ENCODE results near the gene POLR3E.

The POLR3E gene

GRCh38 chr16:22267764-22268163 lies 29.4 kb upstream of the POLR3E start:
- H3K18ac ChIP-seq (ENCODE audit: low read length): no peak overlapping the region
- no CpG with 5 or more reads among the region's 8 CpGs for WGBS (ENCODE audit: extremely low coverage, insufficient coverage, low lambda C conversion rate)
- H3K9ac ChIP-seq (ENCODE audit: low read length): no peak overlapping the region
- H4K5ac ChIP-seq (ENCODE audit: low read length): no peak overlapping the region
- H3K4me2 ChIP-seq (ENCODE audit: low read length): no peak overlapping the region
- H2BK15ac ChIP-seq (replicated peaks; ENCODE audit: low read depth): no peak overlapping the region
- H3K36me3 ChIP-seq (ENCODE audit: control insufficient read depth, insufficient read depth, low read length): no peaks in the 10 kb centered on the region
- no peak overlapping the region for H2BK5ac ChIP-seq (ENCODE audit: low read length)
- no peaks in the 10 kb centered on the region for H3K4me1 ChIP-seq (ENCODE audit: control insufficient read depth, low read depth, low read length)
- no peaks in the 10 kb centered on the region for H3K79me1 ChIP-seq (ENCODE audit: low read length)
- no peak overlapping the region for H3K23ac ChIP-seq (ENCODE audit: low read length)
- no peak overlapping the region for H2AK5ac ChIP-seq (ENCODE audit: low read length)
- no peak overlapping the region for H3K4ac ChIP-seq (ENCODE audit: low read depth, low read length)
- H4K8ac ChIP-seq (ENCODE audit: low read depth, low read length): no peak overlapping the region
- no peaks in the 10 kb centered on the region for H3K79me2 ChIP-seq (ENCODE audit: control insufficient read depth, insufficient read depth, low read length)
- no peak for DNase-seq
- no peak overlapping the region for H3K27ac ChIP-seq (ENCODE audit: low read depth, low read length)
- no peak overlapping the region for H2BK120ac ChIP-seq (ENCODE audit: low read depth, low read length)
- no peak overlapping the region for H3K4me3 ChIP-seq (ENCODE audit: low read length)
- no peaks in the 10 kb centered on the region for H3K27me3 ChIP-seq (ENCODE audit: insufficient read depth, low read length, poor library complexity)
- no peak overlapping the region for H3K56ac ChIP-seq (ENCODE audit: low read length)

DNA sequence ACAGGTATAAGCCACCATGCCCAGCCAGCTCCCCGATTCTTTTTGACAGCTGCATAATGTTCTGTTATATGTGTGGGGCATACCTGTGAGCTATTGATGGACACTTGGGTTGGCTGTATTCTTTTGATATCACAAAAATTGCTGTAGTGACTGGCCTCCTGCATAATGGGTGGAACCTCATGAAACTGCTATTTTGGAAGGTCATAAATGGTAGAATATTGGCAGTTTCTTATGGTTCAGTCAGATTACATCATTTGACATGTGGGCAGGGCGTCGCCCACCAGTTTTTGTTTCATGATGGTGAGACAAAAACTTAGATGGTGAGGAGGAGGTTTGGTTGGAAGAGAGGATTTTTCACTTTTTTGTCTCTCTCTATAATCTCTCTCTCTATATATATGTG lies 26.7 kb upstream of the POLR3E start:
- no peak overlapping the region for H3K56ac ChIP-seq (ENCODE audit: low read length)
- no peak overlapping the region for H2BK120ac ChIP-seq (ENCODE audit: low read depth, low read length)
- no peaks in the 10 kb centered on the region for H3K4me1 ChIP-seq (ENCODE audit: control insufficient read depth, low read depth, low read length)
- no peaks in the 10 kb centered on the region for H3K36me3 ChIP-seq (ENCODE audit: control insufficient read depth, insufficient read depth, low read length)
- H2AK5ac ChIP-seq (ENCODE audit: low read length): no peak overlapping the region
- H3K4me2 ChIP-seq (ENCODE audit: low read length): no peak overlapping the region
- no peak overlapping the region for H4K8ac ChIP-seq (ENCODE audit: low read depth, low read length)
- DNase-seq: no peak
- no peak overlapping the region for H3K27ac ChIP-seq (ENCODE audit: low read depth, low read length)
- H2BK15ac ChIP-seq (replicated peaks; ENCODE audit: low read depth): no peak overlapping the region
- no peak overlapping the region for H3K4me3 ChIP-seq (ENCODE audit: low read length)
- no peak overlapping the region for H4K5ac ChIP-seq (ENCODE audit: low read length)
- H3K4ac ChIP-seq (ENCODE audit: low read depth, low read length): no peak overlapping the region
- no CpG with 5 or more reads among the region's 3 CpGs for WGBS (ENCODE audit: extremely low coverage, insufficient coverage, low lambda C conversion rate)
- H3K9ac ChIP-seq (ENCODE audit: low read length): no peak overlapping the region
- no peak overlapping the region for H2BK5ac ChIP-seq (ENCODE audit: low read length)
- no peaks in the 10 kb centered on the region for H3K79me2 ChIP-seq (ENCODE audit: control insufficient read depth, insufficient read depth, low read length)
- no peaks in the 10 kb centered on the region for H3K79me1 ChIP-seq (ENCODE audit: low read length)
- H3K23ac ChIP-seq (ENCODE audit: low read length): no peak overlapping the region
- no peaks in the 10 kb centered on the region for H3K27me3 ChIP-seq (ENCODE audit: insufficient read depth, low read length, poor library complexity)
- no peak overlapping the region for H3K18ac ChIP-seq (ENCODE audit: low read length)

- no peak overlapping the region for H3K9ac ChIP-seq (ENCODE audit: low read length)
- H4K5ac ChIP-seq (ENCODE audit: low read length): no peak overlapping the region
- no peaks in the 10 kb centered on the region for H3K79me1 ChIP-seq (ENCODE audit: low read length)
- H3K56ac ChIP-seq (ENCODE audit: low read length): no peak overlapping the region
- no peak overlapping the region for H3K4ac ChIP-seq (ENCODE audit: low read depth, low read length)
- H3K23ac ChIP-seq (ENCODE audit: low read length): no peak overlapping the region
- no peaks in the 10 kb centered on the region for H3K4me1 ChIP-seq (ENCODE audit: control insufficient read depth, low read depth, low read length)
- no peak overlapping the region for H2AK5ac ChIP-seq (ENCODE audit: low read length)
- H3K18ac ChIP-seq (ENCODE audit: low read length): no peak overlapping the region
- H2BK15ac ChIP-seq (replicated peaks; ENCODE audit: low read depth): no peak overlapping the region
- H3K4me2 ChIP-seq (ENCODE audit: low read length): no peak overlapping the region
- H3K79me2 ChIP-seq (ENCODE audit: control insufficient read depth, insufficient read depth, low read length): no peaks in the 10 kb centered on the region
- H2BK120ac ChIP-seq (ENCODE audit: low read depth, low read length): no peak overlapping the region
- no peaks in the 10 kb centered on the region for H3K27me3 ChIP-seq (ENCODE audit: insufficient read depth, low read length, poor library complexity)
- no peak overlapping the region for H2BK5ac ChIP-seq (ENCODE audit: low read length)
- no peak overlapping the region for H3K27ac ChIP-seq (ENCODE audit: low read depth, low read length)
- no peaks in the 10 kb centered on the region for H3K36me3 ChIP-seq (ENCODE audit: control insufficient read depth, insufficient read depth, low read length)
- no CpG with 5 or more reads among the region's 8 CpGs for WGBS (ENCODE audit: extremely low coverage, insufficient coverage, low lambda C conversion rate)
- H3K4me3 ChIP-seq (ENCODE audit: low read length): no peak overlapping the region
- no peak for DNase-seq
- no peak overlapping the region for H4K8ac ChIP-seq (ENCODE audit: low read depth, low read length)
Measured at GRCh38 chr16:22272870-22273650, 24.1 kb upstream of the POLR3E start.

DNA sequence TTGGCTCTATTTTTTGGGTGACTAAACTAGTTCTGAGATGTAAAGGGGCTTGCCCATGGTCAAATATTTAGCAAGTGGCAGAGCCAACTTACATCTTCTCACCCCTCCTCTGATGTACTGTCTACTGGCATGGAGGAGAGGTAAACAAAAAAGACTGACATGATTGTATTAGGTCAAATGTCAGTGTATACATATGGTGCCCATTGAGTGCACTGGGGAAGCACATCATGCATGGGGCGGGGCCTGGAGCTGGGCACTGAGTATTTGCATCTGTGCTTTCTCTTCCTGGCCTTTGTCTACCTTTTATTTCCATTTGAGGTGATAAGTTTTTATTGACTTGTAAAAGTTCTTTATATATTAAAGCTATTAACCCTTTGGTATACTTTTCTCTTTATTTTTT lies 22.3 kb upstream of the POLR3E start:
- no peak overlapping the region for H4K8ac ChIP-seq (ENCODE audit: low read depth, low read length)
- H4K5ac ChIP-seq (ENCODE audit: low read length): no peak overlapping the region
- no peak overlapping the region for H3K4me3 ChIP-seq (ENCODE audit: low read length)
- H3K9ac ChIP-seq (ENCODE audit: low read length): no peak overlapping the region
- no peaks in the 10 kb centered on the region for H3K79me2 ChIP-seq (ENCODE audit: control insufficient read depth, insufficient read depth, low read length)
- H3K36me3 ChIP-seq (ENCODE audit: control insufficient read depth, insufficient read depth, low read length): no peaks in the 10 kb centered on the region
- no peak overlapping the region for H2AK5ac ChIP-seq (ENCODE audit: low read length)
- H3K27me3 ChIP-seq (ENCODE audit: insufficient read depth, low read length, poor library complexity): no peaks in the 10 kb centered on the region
- no peak overlapping the region for H3K56ac ChIP-seq (ENCODE audit: low read length)
- H3K23ac ChIP-seq (ENCODE audit: low read length): no peak overlapping the region
- H2BK5ac ChIP-seq (ENCODE audit: low read length): no peak overlapping the region
- H3K4me2 ChIP-seq (ENCODE audit: low read length): no peak overlapping the region
- DNase-seq: no peak
- no peak overlapping the region for H3K27ac ChIP-seq (ENCODE audit: low read depth, low read length)
- no peak overlapping the region for H2BK15ac ChIP-seq (replicated peaks; ENCODE audit: low read depth)
- H2BK120ac ChIP-seq (ENCODE audit: low read depth, low read length): no peak overlapping the region
- no CpG with 5 or more reads among the region's 1 CpG for whole genome bisulfite sequencing (ENCODE audit: extremely low coverage, insufficient coverage, low lambda C conversion rate)
- H3K18ac ChIP-seq (ENCODE audit: low read length): no peak overlapping the region
- H3K79me1 ChIP-seq (ENCODE audit: low read length): no peaks in the 10 kb centered on the region
- no peaks in the 10 kb centered on the region for H3K4me1 ChIP-seq (ENCODE audit: control insufficient read depth, low read depth, low read length)
- no peak overlapping the region for H3K4ac ChIP-seq (ENCODE audit: low read depth, low read length)

DNA sequence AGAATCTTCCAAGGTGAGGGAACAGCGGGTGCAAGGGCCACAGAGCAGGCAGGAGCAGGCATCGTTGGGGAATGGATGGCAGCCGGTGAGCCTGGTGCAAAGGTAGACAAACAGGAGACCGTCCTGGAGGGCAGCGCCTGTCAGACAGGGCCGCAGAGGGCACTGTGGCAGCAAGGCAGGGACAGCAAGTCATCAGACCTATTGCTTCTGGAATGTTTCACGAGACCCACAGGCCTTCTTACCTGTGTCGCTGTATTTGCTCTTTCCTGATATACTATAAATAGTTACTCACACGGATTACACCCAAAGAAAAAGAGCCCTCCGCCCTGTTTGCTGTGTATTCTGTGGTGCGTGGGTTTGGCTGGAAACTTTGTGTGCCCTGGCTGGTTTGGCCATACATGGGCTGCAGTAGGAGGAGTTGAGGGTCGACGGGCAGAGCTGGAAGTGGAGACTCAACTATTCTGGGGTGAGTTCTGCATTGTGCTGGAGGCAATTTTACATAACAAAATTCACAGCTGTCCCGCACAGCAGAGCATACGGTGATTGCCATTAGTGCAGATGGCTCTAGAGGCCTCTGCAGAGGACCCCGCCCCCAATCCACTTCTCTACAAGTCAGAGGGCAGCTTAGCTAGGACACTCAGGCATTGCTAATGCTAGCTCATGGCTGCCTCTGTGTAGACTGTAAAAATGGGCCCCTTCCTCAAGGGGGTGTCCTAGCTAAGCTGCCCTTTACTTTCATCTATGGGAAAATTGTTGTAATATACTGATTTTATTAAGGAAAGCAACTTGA lies 18.6 kb upstream of the POLR3E start:
- Histone ChIP-seq H4K5ac (ENCODE audit: low read length) (no peak overlapping the region), H3K4me1 (ENCODE audit: control insufficient read depth, low read depth, low read length) (no peaks in the 10 kb centered on the region), H2BK15ac (replicated peaks; ENCODE audit: low read depth) (no peak overlapping the region), H4K8ac (ENCODE audit: low read depth, low read length) (no peak overlapping the region), H3K79me2 (ENCODE audit: control insufficient read depth, insufficient read depth, low read length) (no peaks in the 10 kb centered on the region), H3K9ac (ENCODE audit: low read length) (no peak overlapping the region), H3K23ac (ENCODE audit: low read length) (no peak overlapping the region), H3K27ac (ENCODE audit: low read depth, low read length) (no peak overlapping the region), H3K4me2 (ENCODE audit: low read length) (no peak overlapping the region), H2BK120ac (ENCODE audit: low read depth, low read length) (no peak overlapping the region), H3K27me3 (ENCODE audit: insufficient read depth, low read length, poor library complexity) (no peaks in the 10 kb centered on the region), H3K36me3 (ENCODE audit: control insufficient read depth, insufficient read depth, low read length) (no peaks in the 10 kb centered on the region), H3K56ac (ENCODE audit: low read length) (no peak overlapping the region), H2BK5ac (ENCODE audit: low read length) (no peak overlapping the region), H3K4ac (ENCODE audit: low read depth, low read length) (no peak overlapping the region), H3K79me1 (ENCODE audit: low read length) (no peaks in the 10 kb centered on the region), H3K18ac (ENCODE audit: low read length) (no peak overlapping the region), H3K4me3 (ENCODE audit: low read length) (no peak overlapping the region), H2AK5ac (ENCODE audit: low read length) (no peak overlapping the region)
- no CpG with 5 or more reads among the region's 16 CpGs for WGBS (ENCODE audit: extremely low coverage, insufficient coverage, low lambda C conversion rate)
- DNase-seq: no peak
